Endothelial cell of umbilical vein (primary cell): Measurements from ENCODE around the gene ZNF474. TPM values are rescaled to one million over a fixed set of nuclear protein-coding genes. Genes with fewer than 3 reads are reported as not detected.

Source experiments
- BruUV-seq: library from RNA; stranded (reverse); fragments of 400-500 nt; replicated peaks from 2 replicates; lab custom pipeline; 2021; lab: Mats Ljungman, UMichigan
- CTCF ChIA-PET: fragments of 300-600, 350-600 bp; sonication (Branson Sonifier 250); formaldehyde crosslinking; loops from one replicate; lab custom pipeline; 2021; ENCODE audit warnings: antibody characterized with exemption, inconsistent platforms; lab: Charles Lee
- POLR2A ChIA-PET: fragments of 300-600, 350-600 bp; sonication (Branson Sonifier 250); formaldehyde crosslinking; loops from one replicate; lab custom pipeline; 2021; ENCODE audit warnings: antibody characterized with exemption, inconsistent platforms; lab: Charles Lee
- DNase-seq: peaks from one replicate; pipeline ENCODE4 v3.0.0-alpha.2; 2011; ENCODE audit warnings: low read depth, low spot score
- FAIRE-seq: peaks from 2 replicates; lab custom pipeline; 2011; peaks lifted over from hg19 to GRCh38; lab: Jason Lieb, UNC
- H2AFZ ChIP-seq: 2 replicates; pipeline ENCODE4 v1.6.0; 2012; ENCODE audit warnings: low read depth, low read length, control low read depth, inconsistent platforms
- H3K27ac ChIP-seq: 2 replicates; pipeline ENCODE4 v1.5.1; 2011; ENCODE audit warnings: low read depth, mild to moderate bottlenecking, control low read depth, low read length, moderate library complexity; ENCODE audit not compliant: insufficient read depth
- H3K27me3 ChIP-seq, 2 experiments: 2 replicates each; pipeline versions ENCODE4 v1.6.0 to v1.6.1; 2011; ENCODE audit warnings: low read length in 2 of 2, mixed read lengths in 1 of 2; ENCODE audit not compliant: control insufficient read depth in 2 of 2, insufficient read depth in 2 of 2
- H3K36me3 ChIP-seq, 2 experiments: 2 replicates in 1 of 2; 3 replicates in 1 of 2; pipeline ENCODE4 v1.5.1; 2011; ENCODE audit warnings: low read length in 2 of 2, mild to moderate bottlenecking in 1 of 2, moderate library complexity in 1 of 2; ENCODE audit not compliant: control insufficient read depth in 2 of 2, insufficient read depth in 2 of 2; ENCODE audit errors: extremely low read depth in 1 of 2
- H3K4me1 ChIP-seq: 3 replicates; pipeline ENCODE4 v1.5.1; 2011; ENCODE audit warnings: mild to moderate bottlenecking, low read length; ENCODE audit not compliant: control insufficient read depth, insufficient read depth; ENCODE audit errors: extremely low read depth
- H3K4me2 ChIP-seq: 2 replicates; pipeline ENCODE4 v1.6.1; 2011; ENCODE audit warnings: low read length, control low read depth, mixed read lengths; ENCODE audit not compliant: insufficient read depth
- H3K4me3 ChIP-seq, 3 experiments: fragments of 200-600 bp in 1 of 3; sonication (generic), shearing (Covaris generic) in 1 of 3; replicated peaks in 1 of 3; 2 replicates each; pipeline ENCODE4 v1.5.1; 2011 to 2016; ENCODE audit warnings: control low read depth in 3 of 3, low read length in 3 of 3, mild to moderate bottlenecking in 2 of 3, inconsistent platforms in 1 of 3, low read depth in 1 of 3, moderate library complexity in 1 of 3; ENCODE audit not compliant: insufficient read depth in 1 of 3
- H3K79me2 ChIP-seq: 2 replicates; pipeline ENCODE4 v1.6.0; 2012; ENCODE audit warnings: low read length, inconsistent platforms; ENCODE audit not compliant: control insufficient read depth, insufficient read depth
- H3K9ac ChIP-seq: replicated peaks from 2 replicates; pipeline ENCODE3; 2011; ENCODE audit warnings: low read length, control low read depth; ENCODE audit not compliant: insufficient read depth; ENCODE audit errors: extremely low read depth
- H3K9me1 ChIP-seq: replicated peaks from 3 replicates; pipeline ENCODE4 v1.6.0; 2011; ENCODE audit warnings: mild to moderate bottlenecking, low read length; ENCODE audit not compliant: control insufficient read depth, insufficient read depth; ENCODE audit errors: extremely low read depth
- H3K9me3 ChIP-seq: replicated peaks from 2 replicates; pipeline ENCODE4 v1.5.1; 2012; ENCODE audit warnings: low read length, inconsistent platforms; ENCODE audit not compliant: control insufficient read depth, insufficient read depth
- H4K20me1 ChIP-seq: replicated peaks from 2 replicates; pipeline ENCODE3; 2011; ENCODE audit warnings: mild to moderate bottlenecking, low read length; ENCODE audit not compliant: control insufficient read depth, insufficient read depth; ENCODE audit errors: extremely low read depth
- EZH2 ChIP-seq: IDR thresholded peaks from 2 replicates; pipeline ENCODE4 v1.6.1; 2012; ENCODE audit warnings: borderline replicate concordance, low read depth, mild to moderate bottlenecking, moderate library complexity, low read length, inconsistent platforms; ENCODE audit not compliant: severe bottlenecking
- FOS ChIP-seq: IDR thresholded peaks from 2 replicates; pipeline ENCODE4 v1.6.1; 2011; ENCODE audit warnings: mild to moderate bottlenecking, low read length, moderate library complexity, borderline replicate concordance; ENCODE audit not compliant: insufficient read depth
- GATA2 ChIP-seq: IDR thresholded peaks from 2 replicates; pipeline ENCODE4 v1.7.0; 2011; ENCODE audit warnings: low read depth, mild to moderate bottlenecking, moderate library complexity, mixed read lengths, low read length; ENCODE audit not compliant: insufficient read length, insufficient read depth
- JUN ChIP-seq: IDR thresholded peaks from 2 replicates; pipeline ENCODE4 v1.6.1; 2011; ENCODE audit warnings: borderline replicate concordance, low read depth; ENCODE audit not compliant: insufficient read length, insufficient read depth
- MYC ChIP-seq: IDR thresholded peaks from one replicate; pipeline ENCODE4 v1.6.1; 2011; ENCODE audit warnings: mild to moderate bottlenecking, low read depth, low read length
- POLR2A ChIP-seq: IDR thresholded peaks from 2 replicates; pipeline ENCODE4 v1.6.1; 2012; ENCODE audit warnings: low read depth, mild to moderate bottlenecking, control low read depth, low read length
- POLR2AphosphoS5 ChIP-seq: IDR thresholded peaks from 2 replicates; pipeline ENCODE4 v1.6.1; 2012; ENCODE audit warnings: low read depth, mild to moderate bottlenecking, control low read depth, low read length, moderate library complexity; ENCODE audit not compliant: insufficient read depth
- dilution Hi-C: fragments of 300-500 bp; cut with MboI; formaldehyde crosslinking; loops from one replicate; pipeline ENCODE4 v1.15.0; 2019; ENCODE audit warnings: low sequenced_read_pairs; ENCODE audit not compliant: extremely low pct_ligation_motif_present
- intact Hi-C: fragments of 100-400 bp; cut with micrococcal nuclease; formaldehyde crosslinking; loops from one replicate; pipeline ENCODE4 v1.10.0; 2022
- polyA plus RNA-seq, 4 experiments: library from polyadenylated mRNA; depleted of rRNA in 3 of 4; stranded (reverse) in 3 of 4; unstranded in 1 of 4; fragments of >200 nt; gene quantifications; 2 replicates each; pipeline versions ENCODE4 v1.2.1 to v1.2.3, GENCODE V29; 2011 to 2012; ENCODE audit warnings: missing spikeins in 1 of 4
- total RNA-seq: library from RNA; stranded (reverse); gene quantifications from 2 replicates; pipeline ENCODE4 v1.2.3, GENCODE V29; 2021
- TF ChIP-seq, protein P1 (sequence below), 2 donors: IDR thresholded peaks; 1 replicate in 1 of 2; 2 replicates in 1 of 2; pipeline ENCODE4 v1.5.1; 2011; ENCODE audit warnings: low read length in 2 of 2, mild to moderate bottlenecking in 2 of 2, moderate library complexity in 2 of 2, control low read depth in 1 of 2, inconsistent platforms in 1 of 2, low read depth in 1 of 2; ENCODE audit not compliant: insufficient read depth in 1 of 2; ENCODE audit errors: extremely low read depth in 1 of 2
- TF ChIP-seq, protein P2 (sequence below): IDR thresholded peaks from 2 replicates; pipeline ENCODE4 v1.6.1; 2011; ENCODE audit not compliant: insufficient read depth, insufficient read length

The ZNF474 gene
- total and polyA plus RNA-seq, 2 donors (not counting 3 experiments of a cell fraction or from before 2014, with no cell fraction given) = 0.03 TPM; not detected in 1

DNA sequence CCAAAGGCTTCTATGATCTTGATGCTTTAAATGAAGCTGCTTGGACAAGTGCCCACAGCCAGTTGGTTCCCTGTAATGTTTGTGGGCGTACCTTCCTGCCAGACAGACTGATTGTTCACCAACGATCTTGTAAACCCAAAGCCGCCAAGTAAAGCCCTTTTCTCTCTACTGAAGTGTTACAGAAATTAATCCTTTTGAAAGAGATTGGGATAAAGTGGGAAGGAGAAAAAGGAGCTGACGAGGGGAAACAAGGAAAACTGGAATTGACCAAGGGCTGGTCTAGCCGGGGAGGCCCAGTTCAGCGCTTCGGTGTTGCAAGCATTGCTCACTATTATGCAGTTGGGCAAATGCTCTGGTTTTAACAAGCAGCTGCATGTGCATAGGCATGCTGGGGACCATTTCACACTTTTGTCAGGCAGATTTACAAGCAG, 53.2 kb downstream of the ZNF474 start:
- DNase-seq (peak; percentile 93), FAIRE-seq (peak; percentile 91)
- H3K27ac ChIP-seq = peak overlapping the region; percentile 84
- H3K36me3 ChIP-seq = no peaks in the 10 kb centered on the region
- no TSS peak for BruUV-seq
- CTCF ChIA-PET = interaction anchor here (0.9 to 3.4 kb wide), 8 partner anchors 8 to 106 kb away, joined by 3 to 16 read pairs (median 4); no protein-coding TSS in a partner anchor
- no peaks in the 10 kb centered on the region for H3K9me1 ChIP-seq
- peak overlapping the region in 1 of 3 experiments; percentile 57 for H3K4me3 ChIP-seq
- H3K27me3 ChIP-seq = no peaks in the 10 kb centered on the region
- H4K20me1 ChIP-seq = no peaks in the 10 kb centered on the region
- dilution Hi-C loops (loop anchor here (25.0 kb wide), 1 partner anchor 95 kb away; the partner anchor contains the start of gene LOX), intact Hi-C loops (loop anchor here (2.0 to 10.0 kb wide), 5 partner anchors 54 to 662 kb away; partner anchors contain the start of genes SNCAIP, SNX24 and ZNF474)
- peak overlapping the region; percentile 88 for H3K4me2 ChIP-seq
- H3K4me1 ChIP-seq = peaks cover 41% of the 10 kb centered on the region
- POLR2A ChIA-PET = interaction anchor here (1.2 kb wide), 1 partner anchor 213 kb away, joined by 4 read pairs; no protein-coding TSS in a partner anchor
- peak overlapping the region; percentile 70 for H3K9ac ChIP-seq
- TF ChIP-seq EZH2 (no peak), POLR2AphosphoS5 (peak; percentile 21)
- H2AFZ ChIP-seq = peak overlapping the region; percentile 97
- H3K9me3 ChIP-seq = no peaks in the 10 kb centered on the region
- H3K79me2 ChIP-seq = no peaks in the 10 kb centered on the region

DNA sequence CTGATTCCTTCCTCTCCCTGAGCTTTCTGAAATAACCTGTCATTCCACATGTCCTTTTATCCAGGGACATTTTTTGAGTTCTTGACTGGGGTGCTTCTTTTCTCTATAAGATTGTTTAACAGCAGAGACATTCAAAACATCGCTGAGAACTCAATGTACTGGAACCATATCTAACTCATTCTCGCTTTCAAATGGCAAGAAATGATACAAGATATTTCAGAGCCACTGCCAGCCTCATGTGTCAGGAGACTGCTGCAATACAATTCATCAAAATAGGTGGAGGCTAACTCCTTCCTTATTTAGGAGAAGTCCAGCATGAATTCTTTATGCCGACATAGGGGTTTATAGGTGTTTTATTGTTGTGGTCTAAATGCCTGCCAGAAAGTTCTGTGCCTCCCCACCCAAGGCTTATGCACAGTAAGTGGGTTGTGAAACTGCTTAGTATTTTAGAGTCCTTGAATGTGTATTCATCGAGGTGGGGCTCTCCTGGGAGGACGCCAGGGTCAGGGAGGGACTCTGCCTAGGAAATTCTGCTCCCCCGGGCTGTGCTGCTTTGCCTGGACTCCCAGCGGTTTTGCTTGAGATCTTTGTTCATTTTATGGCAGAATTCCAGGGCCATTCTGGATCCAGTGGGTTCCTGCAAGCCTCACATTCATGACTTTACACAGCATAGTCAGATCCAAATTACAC, 53.9 kb downstream of the ZNF474 start:
- Histone ChIP-seq H3K9ac (peak overlapping the region; percentile 70), H3K79me2 (no peaks in the 10 kb centered on the region), H4K20me1 (no peaks in the 10 kb centered on the region), H3K9me3 (no peaks in the 10 kb centered on the region), H3K27ac (peak overlapping the region; percentile 84), H3K36me3 (no peaks in the 10 kb centered on the region), H3K4me2 (peak overlapping the region; percentile 88), H3K27me3 (no peaks in the 10 kb centered on the region), H3K9me1 (no peaks in the 10 kb centered on the region), H3K4me1 (peaks cover 47% of the 10 kb centered on the region), H3K4me3 (peak overlapping the region in 1 of 3 experiments; percentile 57), H2AFZ (peak overlapping the region; percentile 97)
- dilution Hi-C loops = loop anchor here (25.0 kb wide), 1 partner anchor 96 kb away; the partner anchor contains the start of gene LOX
- DNase-seq (peak; percentile 50), FAIRE-seq (no peak)
- TF ChIP-seq, protein P1, sequence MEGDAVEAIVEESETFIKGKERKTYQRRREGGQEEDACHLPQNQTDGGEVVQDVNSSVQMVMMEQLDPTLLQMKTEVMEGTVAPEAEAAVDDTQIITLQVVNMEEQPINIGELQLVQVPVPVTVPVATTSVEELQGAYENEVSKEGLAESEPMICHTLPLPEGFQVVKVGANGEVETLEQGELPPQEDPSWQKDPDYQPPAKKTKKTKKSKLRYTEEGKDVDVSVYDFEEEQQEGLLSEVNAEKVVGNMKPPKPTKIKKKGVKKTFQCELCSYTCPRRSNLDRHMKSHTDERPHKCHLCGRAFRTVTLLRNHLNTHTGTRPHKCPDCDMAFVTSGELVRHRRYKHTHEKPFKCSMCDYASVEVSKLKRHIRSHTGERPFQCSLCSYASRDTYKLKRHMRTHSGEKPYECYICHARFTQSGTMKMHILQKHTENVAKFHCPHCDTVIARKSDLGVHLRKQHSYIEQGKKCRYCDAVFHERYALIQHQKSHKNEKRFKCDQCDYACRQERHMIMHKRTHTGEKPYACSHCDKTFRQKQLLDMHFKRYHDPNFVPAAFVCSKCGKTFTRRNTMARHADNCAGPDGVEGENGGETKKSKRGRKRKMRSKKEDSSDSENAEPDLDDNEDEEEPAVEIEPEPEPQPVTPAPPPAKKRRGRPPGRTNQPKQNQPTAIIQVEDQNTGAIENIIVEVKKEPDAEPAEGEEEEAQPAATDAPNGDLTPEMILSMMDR (IDR thresholded peaks at IDR 0.05; ENCODE audit: extremely low read depth in 1 of 2, insufficient read depth in 1 of 2, low read depth in 1 of 2, low read length in 2 of 2) = no peak
- TF ChIP-seq POLR2A = no peak
- TF ChIP-seq POLR2AphosphoS5 = no peak
- no peak for TF ChIP-seq EZH2
- no peak for TF ChIP-seq GATA2
- no peak for TF ChIP-seq FOS
- no peak for TF ChIP-seq JUN
- TF ChIP-seq MYC = no peak
- TF ChIP-seq, protein P2, sequence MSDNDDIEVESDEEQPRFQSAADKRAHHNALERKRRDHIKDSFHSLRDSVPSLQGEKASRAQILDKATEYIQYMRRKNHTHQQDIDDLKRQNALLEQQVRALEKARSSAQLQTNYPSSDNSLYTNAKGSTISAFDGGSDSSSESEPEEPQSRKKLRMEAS = no peak
- CTCF ChIA-PET = interaction anchor here (0.9 to 3.4 kb wide), 5 partner anchors 9 to 107 kb away, joined by 3 to 16 read pairs (median 9); no protein-coding TSS in a partner anchor
- intact Hi-C loops = loop anchor here (2.0 to 10.0 kb wide), 5 partner anchors 54 to 662 kb away; partner anchors contain the start of genes SNCAIP, SNX24 and ZNF474
- POLR2A ChIA-PET = no interaction called here
- no TSS peak for BruUV-seq
